Prostate gland (tissue), 2 donors: Measurements from ENCODE around the gene RITA1.

Experiments
- CTCF ChIP-seq, 4 experiments: fragments of 200-600 bp in 2 of 4; fragments of 450-650 bp in 2 of 4; sonication (generic) in 2 of 4; IDR thresholded peaks; 1 replicate in 3 of 4; 2 replicates in 1 of 4; pipeline ENCODE4 v1.5.1; 2016 to 2019; ENCODE audit warnings: antibody characterized with exemption in 4 of 4, mild to moderate bottlenecking in 2 of 4, moderate library complexity in 2 of 4
- POLR2A ChIP-seq: fragments of 450-650 bp; IDR thresholded peaks from one replicate; pipeline ENCODE4 v1.6.1; 2016; ENCODE audit warnings: antibody characterized with exemption, mild to moderate bottlenecking

GRCh38 chr12:113198296-113198695 is 12.8 kb downstream of the RITA1 start:
- TF ChIP-seq CTCF (IDR thresholded peaks at IDR 0.05) (no peak), POLR2A (no peak)
